GM21786 (cell line): ENCODE data around the gene PRRT1B.
"Not testable (repeated sequence)": the region's sequence is repeated elsewhere in the genome, so short reads cannot be mapped to it uniquely, and the experiment has no call there.

Experiments
- ATAC-seq: cut with Tn5 transposase; IDR thresholded peaks from one replicate; pipeline ENCODE4 v1.9.1; 2021; ENCODE audit not compliant: unreplicated experiment

The PRRT1B gene

DNA sequence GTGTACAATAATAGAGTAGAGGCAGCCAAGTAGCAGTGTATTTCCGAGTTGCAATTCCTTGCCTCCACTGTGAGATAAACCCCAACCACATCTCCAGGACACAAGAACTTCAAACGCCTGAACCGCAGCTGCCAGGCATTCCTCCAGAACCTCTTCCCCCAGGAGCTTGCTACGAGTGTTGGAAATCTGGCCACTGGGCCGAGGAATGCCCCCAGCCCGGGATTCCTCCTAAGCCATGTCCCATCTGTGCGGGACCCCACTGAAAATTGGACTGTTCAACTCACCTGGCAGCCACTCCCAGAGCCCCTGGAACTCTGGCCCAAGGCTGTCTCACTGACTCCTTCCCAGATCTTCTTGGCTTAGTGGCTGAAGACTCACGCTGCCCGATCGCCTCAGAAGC lies 3.9 kb downstream of the PRRT1B start:
- not testable (repeated sequence) for ATAC-seq

DNA sequence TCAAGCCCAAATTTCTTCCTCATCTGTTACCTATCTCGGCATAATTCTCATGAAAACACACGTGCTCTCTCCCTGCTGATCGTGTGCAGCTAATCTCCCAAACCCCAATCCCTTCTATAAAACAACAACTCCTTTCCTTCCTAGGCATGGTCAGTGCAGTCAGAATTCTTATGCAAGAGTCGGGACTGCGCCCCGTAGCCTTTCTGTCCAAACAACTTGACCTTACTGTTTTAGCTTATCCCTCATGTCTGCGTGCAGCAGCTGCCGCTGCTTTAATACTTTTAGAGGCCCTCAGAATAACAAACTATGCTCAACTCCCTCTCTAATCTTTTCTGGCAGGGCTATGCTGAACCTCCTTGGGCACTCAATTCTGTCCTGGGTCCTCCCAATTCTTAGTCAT lies 5.1 kb downstream of the PRRT1B start:
- not testable (repeated sequence) for ATAC-seq

DNA sequence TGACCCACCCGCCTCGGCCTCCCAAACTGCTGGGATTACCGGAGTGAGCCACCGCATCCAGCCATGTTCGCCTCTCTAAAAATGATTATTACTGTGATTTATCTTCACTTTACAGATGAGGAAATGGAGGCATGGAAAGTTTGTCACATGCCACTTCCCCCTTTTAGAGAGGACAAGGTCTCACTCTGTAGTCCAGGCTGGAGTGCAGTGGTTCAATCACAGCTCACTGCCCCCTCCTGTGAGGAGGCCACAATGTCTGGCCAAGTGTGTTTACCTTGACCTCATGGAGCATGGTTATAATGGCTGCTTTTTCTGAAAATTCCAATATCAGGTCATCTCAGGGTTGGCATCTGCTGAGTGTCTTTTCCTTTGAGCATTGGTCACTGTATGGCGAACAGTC lies 6.7 kb downstream of the PRRT1B start:
- ATAC-seq = no peak

DNA sequence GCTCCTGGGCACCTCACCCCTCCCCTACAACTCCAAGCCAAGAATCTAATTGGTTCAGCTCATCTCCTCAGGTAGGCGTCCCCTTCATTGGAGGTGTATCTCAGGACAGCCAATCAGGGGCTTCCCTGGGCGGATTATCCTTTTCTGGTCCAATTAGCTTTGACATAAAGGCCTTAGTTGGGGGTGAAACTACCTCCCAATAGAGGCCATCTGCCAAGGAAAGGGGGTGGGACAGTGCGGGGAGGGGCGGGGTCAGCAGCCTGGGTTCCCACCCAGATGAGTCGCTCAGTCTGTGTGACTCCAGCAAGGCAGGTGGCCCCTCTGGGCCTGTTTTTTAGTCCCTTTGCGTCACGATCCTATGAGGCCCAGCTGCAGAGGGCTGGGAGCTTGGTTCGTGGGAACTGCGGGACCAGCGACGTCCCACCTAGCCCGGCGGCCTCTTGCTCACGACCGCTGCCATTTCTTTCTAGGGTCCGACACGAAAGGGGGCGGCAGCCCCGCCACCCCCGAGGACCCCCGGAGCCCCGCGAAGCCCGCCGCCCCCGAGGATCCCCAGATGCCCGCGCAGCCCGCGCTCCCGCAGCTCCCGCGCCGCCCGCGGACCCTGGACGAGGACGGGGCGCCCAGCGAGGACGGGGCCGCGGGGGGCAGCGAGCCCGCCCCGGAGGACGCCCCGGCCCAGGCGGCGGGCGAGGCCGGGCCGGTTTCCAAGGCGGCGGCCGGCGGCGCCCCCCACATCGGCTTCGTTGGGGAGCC lies 8.9 kb downstream of the PRRT1B start:
- no peak for ATAC-seq

DNA sequence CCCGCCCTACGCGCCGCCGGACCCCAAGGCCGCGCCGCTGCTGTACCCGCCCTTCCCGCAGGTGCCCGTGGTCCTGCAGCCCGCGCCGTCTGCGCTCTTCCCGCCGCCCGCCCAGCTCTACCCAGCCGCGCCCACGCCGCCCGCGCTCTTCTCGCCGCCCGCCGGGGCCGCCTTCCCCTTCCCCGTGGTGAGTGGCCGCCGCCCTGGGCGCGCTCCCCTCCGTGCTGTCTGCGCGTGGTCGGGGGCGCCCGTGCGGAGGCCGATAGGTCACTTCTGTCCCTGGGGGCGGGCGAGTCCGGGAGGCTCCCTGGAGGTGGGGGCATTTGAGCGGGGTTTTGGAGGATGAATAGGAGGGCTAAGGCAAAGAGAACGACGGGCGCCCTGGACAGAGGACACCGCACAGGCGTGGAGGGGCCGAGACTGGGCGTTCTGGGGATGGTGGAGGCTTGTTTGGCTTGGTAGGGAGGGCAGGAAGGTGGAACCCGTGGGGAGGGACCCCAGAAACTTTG lies 9.6 kb downstream of the PRRT1B start:
- ATAC-seq = no peak

DNA sequence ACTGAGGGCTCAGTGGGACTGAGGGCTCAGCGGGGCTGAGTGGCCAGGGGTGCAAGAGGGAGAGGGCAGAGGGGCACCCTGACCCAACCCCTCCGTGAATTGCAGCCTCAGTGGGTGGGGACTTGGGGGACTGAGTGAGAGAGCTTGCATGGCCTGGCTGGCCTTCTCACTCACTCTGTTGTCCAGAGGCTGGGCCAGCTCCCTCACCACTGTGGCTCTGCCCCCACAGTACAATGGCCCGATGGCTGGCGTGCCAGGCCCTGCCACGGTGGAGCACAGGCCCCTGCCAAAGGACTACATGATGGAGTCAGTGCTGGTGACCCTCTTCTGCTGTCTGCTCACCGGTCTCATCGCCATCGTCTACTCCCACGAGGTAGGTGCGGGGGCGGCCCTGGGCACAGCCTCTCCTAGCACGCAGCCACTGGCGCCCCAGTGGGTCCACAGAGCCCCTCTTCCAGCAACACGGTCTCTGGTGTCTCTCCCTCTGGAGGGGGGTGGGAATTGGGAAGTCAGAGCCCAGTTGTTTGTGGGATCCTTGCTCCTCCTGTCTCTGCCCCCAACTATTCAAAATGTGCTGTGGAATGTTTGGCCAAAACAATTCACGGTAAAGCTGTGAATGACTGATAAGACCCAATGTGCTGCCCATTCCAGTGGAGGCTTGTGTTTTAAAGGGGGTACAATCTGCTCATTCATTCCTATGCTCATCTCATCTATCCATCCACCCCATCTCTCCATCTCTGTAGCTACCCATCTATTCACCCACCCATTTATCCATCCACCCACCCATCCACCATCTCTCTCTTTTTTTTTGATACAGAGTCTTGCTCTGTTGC lies 10.7 kb downstream of the PRRT1B start:
- ATAC-seq = no peak

DNA sequence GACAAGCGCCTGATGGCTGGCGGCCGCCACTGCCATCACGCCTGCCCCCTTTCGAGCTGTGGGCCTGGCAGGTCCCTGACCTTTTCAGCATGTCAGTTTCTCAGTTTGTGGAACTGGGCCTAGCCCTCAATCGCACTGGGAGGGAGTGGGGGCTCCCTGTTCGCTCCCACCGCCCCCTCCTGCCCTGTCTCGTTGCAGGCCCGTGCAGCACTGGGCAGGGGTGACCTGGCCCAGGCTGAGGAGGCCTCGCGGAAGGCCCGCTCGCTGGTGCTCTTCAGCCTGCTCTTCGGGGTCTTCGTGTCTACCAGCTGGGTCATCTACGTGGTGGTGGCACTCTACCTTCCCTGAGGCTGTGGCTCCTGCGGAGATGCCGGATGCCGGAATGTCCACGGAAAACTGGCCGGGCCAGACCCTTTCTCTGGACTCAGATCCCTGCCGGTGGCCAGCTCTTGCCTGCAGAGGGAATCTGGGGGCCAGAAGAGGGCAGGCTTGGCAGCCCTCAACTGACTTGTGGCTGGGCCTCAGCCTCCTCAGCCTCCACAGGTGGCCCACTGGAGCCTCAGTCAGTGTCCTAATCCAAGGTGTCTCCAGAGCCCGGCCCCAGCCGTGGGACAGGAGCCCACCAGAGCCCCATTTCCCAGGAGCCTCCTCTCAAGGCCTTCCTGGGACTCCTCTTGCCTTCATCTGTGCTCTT lies 12.7 kb downstream of the PRRT1B start:
- ATAC-seq = no peak

DNA sequence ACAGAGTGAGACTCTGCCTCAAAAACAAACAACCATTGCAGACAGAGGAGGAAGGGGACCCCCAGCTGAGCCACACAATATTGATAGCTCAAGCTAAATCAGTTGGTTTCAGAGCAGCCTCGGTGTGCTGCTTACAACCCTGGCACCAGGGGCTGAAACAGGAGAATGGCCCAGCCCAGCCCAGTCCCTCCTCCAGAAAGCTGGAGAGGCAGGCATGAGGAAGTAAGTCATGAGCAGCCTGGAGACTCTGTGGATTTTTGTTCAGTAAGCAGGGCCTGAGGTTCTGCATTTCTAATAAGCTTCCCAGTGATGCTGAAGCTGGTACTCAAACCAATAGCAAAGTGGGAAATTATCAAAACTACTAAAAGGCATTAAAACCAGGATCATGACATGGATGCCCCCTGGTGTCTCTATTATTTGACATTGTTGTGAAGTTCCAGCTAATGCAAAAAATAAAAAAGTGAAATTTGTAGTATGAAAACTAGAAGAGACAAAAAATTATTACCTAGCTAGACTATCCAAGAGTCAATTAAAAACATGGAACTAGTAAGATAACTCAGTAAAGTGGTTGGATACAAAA lies 14.2 kb downstream of the PRRT1B start:
- ATAC-seq = no peak

DNA sequence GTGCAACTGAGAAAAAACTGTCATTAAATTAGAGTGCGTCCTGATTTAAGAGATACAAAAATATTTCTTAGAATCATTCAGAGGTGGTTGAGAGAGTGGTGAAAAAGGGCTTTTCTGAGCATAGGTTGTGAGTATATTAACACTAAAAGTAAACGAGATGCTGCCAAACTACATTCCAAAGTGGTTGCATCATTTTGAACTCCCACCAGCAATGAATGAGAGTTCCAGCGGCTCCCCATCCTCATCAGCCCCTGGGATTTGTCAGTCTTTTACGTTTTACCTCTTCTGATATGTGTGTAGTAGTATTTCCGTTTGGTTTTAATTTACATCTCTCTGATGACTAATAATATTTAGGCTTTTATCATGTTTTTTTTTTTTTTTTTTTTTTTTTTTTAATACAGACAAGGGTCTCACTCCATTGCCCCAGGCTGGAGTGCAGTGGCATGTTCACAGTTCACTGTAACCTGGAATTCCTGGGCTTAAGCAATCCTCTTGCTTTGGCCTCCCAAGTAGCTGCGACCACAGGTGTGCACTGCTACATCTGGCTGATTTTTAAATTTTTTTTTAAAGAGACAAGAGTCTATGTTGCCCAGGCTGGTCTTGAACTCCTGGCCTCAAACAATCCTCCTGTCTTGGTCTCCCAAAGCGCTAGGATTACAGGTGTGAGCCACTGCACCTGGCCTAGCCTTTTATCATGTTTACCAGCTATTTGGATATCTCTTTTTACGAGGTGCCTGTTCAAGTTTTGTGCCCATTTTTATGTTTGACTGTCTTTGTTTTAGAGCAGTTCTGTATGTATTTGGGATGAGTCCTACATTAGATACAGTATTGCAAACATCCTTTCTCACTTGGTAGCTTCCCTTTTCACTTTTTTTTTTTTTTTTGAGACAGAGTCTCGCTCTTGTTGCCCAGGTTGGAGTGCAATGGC lies 17.0 kb downstream of the PRRT1B start:
- ATAC-seq = no peak

DNA sequence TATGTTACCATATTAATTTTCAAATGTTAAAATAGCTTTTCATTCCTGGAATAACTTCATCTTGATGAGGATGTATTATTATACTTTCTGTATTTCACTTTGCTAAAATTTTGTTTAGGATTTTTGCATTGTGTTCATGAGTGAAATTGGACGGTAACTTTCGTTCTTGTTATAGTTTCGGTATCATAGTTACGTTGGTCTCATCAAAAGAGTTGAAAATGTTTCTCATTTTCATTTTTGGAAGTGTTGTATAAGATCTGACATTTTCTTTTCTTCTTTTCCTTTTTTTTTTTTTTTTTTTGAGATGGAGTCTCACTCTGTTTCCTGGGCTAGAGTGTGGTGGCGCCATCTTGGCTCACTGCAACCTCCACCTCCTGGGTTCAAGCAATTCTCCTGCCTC lies 20.0 kb downstream of the PRRT1B start:
- no peak for ATAC-seq

DNA sequence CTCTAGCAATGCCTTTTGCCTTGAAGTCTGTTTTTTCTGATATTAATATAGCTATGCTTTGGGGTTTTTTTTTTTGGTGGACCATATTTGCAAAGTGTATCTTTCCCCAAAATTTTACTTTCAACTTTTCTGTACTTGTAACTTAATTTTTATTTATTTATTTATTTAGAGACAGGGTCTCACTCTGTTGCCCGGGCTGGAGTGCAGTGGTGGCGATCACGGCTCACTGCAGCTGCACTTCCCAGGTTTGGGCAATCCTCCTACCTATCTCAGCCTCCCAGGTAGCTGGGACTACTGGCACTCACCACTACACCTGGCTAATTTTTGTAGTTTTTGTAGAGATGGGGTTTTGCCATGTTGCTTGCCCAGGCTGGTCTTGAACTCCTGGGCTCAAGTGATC lies 20.8 kb downstream of the PRRT1B start:
- no peak for ATAC-seq

DNA sequence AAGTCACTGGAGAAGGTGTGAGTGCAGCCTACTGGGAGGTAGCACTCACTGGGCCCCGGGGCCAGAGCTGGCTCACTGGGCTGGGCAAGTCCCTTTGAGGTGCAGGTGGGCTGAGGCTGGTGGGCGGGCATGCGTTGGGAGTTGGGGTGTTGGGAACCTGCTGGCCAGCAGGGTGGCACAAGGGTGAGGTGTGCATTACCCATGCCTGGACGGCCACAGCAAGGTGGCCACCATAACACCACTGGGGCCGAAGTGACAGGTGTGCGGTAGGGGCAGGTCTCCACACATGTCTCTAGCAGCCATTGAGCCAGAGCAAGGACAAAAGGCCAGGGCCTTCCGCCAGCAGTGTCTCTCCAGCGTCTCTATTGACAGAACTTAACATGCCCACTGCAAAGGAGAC lies 22.6 kb downstream of the PRRT1B start:
- no peak for ATAC-seq

DNA sequence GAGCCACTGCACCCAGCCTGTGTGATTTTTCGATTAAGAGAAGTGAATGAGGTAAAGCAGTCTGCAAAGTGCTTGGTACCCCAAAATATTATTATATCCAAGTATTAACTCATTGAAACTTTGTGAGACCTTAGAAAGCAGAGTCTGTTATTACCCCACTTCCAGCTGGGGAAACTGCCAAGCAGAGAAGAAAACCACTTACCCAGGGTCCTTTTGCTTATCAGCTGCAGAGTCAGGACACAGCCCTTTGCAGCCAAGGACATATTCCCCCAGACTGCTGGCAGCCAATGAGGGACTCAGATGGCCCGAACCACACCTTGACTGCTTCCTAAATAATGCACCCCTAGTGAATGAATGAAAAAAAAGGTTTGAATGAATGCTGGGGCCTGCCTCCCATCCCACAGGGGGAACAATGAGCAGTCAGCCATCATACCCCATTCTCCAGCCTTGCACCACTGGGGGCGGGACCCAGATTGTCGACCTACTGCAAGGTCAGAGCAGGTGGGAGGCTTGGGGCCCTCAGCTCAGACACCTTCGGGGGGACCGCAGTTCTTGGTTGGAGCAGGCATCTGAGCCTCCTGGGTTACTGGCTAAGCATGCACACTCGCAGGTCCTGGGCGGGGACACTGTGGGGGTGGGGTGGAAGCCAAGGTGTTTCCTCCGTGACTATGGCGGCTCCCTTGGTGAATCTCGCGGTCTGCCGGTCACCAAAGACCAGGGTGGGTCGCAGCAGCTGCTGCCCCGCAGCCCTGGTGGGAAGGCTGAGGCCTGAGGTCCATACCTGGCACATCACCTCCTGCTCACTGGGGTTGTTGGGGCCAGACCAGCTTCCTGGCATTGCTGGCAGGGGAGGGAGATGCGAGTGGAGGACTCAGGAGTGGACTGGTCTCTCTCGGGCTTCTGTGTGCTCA lies 29.7 kb downstream of the PRRT1B start:
- no peak for ATAC-seq

DNA sequence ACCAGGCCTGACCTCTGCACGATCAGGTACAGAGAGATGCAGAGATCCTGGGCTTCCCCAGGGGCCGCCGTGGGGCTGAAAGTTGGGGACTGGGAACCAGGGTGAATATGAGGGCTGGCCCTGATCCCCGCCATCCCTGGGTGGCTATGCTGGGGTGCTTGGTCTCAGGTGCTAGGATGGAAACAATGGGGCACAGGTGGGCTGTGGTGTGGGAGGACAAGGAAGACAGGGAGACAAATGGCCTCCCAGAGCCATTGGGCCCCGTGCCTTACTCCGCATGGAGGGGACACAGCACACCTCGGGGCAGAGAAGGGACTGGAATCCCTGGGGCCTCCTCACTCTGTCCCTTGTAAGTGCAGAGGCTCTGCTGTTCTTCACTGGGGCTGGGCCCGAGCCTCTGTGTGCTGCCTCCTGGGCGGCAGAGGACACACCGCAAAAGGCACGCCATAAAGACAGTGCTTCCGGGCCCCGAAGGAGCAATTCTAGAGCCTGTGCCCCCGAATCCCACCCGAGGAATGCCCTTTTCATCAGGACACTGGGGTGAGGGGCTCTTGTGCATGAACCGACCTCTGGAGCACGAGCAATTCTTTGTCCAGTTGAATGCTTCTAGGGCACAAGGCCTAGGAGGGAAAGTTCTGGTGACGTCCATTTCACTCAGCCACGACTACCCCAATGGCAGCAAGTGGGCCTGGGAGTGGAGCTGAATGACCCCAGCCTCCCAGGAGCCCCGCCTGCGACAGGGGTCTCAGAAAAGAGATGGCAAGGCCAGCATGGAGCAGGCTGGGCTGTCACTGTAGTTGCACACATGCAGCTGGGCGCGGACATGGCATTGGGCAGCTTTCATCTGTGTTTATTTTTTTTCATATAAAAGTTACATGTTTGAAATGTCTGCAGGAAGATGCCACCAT lies 30.9 kb downstream of the PRRT1B start:
- no peak for ATAC-seq

DNA sequence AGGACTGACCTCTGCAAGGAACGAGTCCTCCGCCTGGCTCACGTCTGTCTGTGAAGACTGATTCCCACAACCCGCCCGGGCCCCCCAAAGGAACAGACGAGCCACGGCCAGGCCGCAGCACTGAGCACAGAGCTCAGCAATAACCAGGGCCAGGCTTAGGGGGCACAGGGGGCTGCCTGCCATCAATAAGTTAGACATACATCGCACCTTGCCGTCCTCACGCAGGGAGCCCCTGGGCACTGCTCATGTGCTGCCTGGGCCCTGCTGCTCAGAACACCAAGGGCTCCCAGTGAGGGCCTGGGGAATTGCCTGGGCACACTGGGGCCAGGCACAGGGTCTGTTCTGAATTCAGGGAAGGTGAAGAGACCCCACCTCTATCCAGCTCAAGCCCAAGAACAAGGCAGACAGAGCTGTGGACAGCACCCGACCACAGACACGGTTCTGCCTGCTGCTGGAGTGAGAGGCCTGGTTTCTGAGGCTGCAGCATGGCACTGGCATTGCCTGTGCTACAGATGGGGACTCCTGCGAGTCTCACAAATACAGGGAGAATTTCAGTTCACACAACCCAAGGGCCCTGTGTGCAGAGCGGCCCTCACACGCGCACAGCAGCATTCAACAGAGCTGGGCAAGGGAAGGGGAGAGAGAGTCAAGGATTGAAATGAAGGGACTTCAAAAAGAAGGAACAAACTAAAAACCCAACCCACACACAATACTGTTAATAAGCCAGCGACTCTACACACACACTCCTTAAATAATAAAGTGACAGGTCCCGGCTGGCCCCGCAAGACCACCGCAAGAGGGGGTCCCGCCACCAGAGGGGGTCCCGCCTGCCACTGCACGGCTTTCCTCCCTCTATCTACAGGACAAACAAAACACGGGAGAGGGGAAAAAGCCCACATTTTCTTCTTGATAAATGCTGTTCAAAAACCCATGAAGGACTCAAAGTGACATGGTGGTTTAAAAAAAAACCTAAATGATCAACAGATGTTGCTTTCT lies 32.0 kb downstream of the PRRT1B start:
- no peak for ATAC-seq

DNA sequence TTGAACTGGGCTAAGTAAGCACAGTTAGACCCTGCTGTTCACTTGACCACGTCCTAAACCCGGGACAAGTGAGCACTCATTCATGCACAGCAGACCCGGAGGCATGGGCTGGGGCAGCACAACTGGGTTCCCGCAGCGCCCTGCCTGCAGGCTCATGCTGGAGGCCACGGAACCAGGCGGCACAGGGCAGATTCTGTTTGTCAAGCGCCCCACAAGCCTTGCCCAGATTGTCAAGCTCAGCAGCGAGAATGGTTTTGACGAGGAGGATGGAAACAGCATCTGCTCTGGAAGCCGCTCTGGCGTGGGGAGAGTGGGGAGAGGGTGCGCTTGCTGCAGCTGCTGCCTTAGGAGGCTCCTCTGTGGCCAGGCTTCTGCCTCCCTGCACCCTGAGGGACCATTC lies 32.7 kb downstream of the PRRT1B start:
- no peak for ATAC-seq
